ENCODE results near the gene ULBP3.
"Not testable (repeated sequence)": the region's sequence is repeated elsewhere in the genome, so short reads cannot be mapped to it uniquely, and the experiment has no call there.

Gene ULBP3

GRCh38 chr6:150076196-150076893 is 7.4 kb upstream of the ULBP3 start:
- DNase-seq (ENCODE audit: low read depth in 2 of 2), result no peak

GRCh38 chr6:150075034-150075421 is 6.1 kb upstream of the ULBP3 start:
- no peak for DNase-seq (ENCODE audit: low read depth in 2 of 2)

- DNase-seq (ENCODE audit: low read depth in 2 of 2), result not testable (repeated sequence)
Measured at GRCh38 chr6:150074396-150075033, 5.6 kb upstream of the ULBP3 start.

GRCh38 chr6:150072201-150072600 is 3.3 kb upstream of the ULBP3 start:
- DNase-seq (ENCODE audit: low read depth in 2 of 2), result no peak

GRCh38 chr6:150070236-150070818 is 1.4 kb upstream of the ULBP3 start:
- no peak for DNase-seq (ENCODE audit: low read depth in 2 of 2)

GRCh38 chr6:150069706-150070105 is 785 bp upstream of the ULBP3 start:
- DNase-seq (ENCODE audit: low read depth in 2 of 2), result no peak

GRCh38 chr6:150068151-150068550 is 770 bp downstream of the ULBP3 start:
- no peak for DNase-seq (ENCODE audit: low read depth in 2 of 2)

- no peak for DNase-seq (ENCODE audit: low read depth in 2 of 2)
Measured at GRCh38 chr6:150065083-150065482, 3.8 kb downstream of the ULBP3 start.

- no peak for DNase-seq (ENCODE audit: low read depth in 2 of 2)
Measured at GRCh38 chr6:150063640-150064039, 5.3 kb downstream of the ULBP3 start.

- DNase-seq (ENCODE audit: low read depth in 2 of 2), result not testable (repeated sequence)
Measured at GRCh38 chr6:150059973-150060372, 8.9 kb downstream of the ULBP3 start.

- DNase-seq (ENCODE audit: low read depth in 2 of 2), result no peak
Measured at GRCh38 chr6:150058986-150059385, 9.9 kb downstream of the ULBP3 start.

- no peak for DNase-seq (ENCODE audit: low read depth in 2 of 2)
Measured at GRCh38 chr6:150058231-150058792, 10.6 kb downstream of the ULBP3 start.

GRCh38 chr6:150057501-150057951 is 11.4 kb downstream of the ULBP3 start:
- DNase-seq (ENCODE audit: low read depth in 2 of 2), result no peak

GRCh38 chr6:150056916-150057315 is 12.0 kb downstream of the ULBP3 start:
- DNase-seq (ENCODE audit: low read depth in 2 of 2), result no peak

GRCh38 chr6:150056156-150056555 is 12.8 kb downstream of the ULBP3 start:
- DNase-seq (ENCODE audit: low read depth in 2 of 2), result no peak

GRCh38 chr6:150055131-150055530 is 13.8 kb downstream of the ULBP3 start:
- DNase-seq (ENCODE audit: low read depth in 2 of 2), result no peak

GRCh38 chr6:150053450-150053849 is 15.5 kb downstream of the ULBP3 start:
- no peak for DNase-seq (ENCODE audit: low read depth in 2 of 2)

- no peak for DNase-seq (ENCODE audit: low read depth in 2 of 2)
Measured at GRCh38 chr6:150050846-150051245, 18.1 kb downstream of the ULBP3 start.

- no peak for DNase-seq (ENCODE audit: low read depth in 2 of 2)
Measured at GRCh38 chr6:150048099-150048498, 20.8 kb downstream of the ULBP3 start.

GRCh38 chr6:150046943-150047342 is 22.0 kb downstream of the ULBP3 start:
- DNase-seq (ENCODE audit: low read depth in 2 of 2), result no peak

GRCh38 chr6:150044621-150045145 is 24.2 kb downstream of the ULBP3 start:
- DNase-seq (ENCODE audit: low read depth in 2 of 2), result no peak
